Upper lobe of left lung (tissue), 6 donors: Measurements from ENCODE around the gene ETV3L. TPM values are rescaled to one million over a fixed set of nuclear protein-coding genes. Genes with fewer than 3 reads are reported as not detected.

Experiments
- ATAC-seq, 2 donors: fragments of 200-7000 bp; cut with Tn5 transposase; one replicate each; pipeline ENCODE4 v1.9.1; 2022; ENCODE audit warnings: mild to moderate bottlenecking in 2 of 2, moderate library complexity in 2 of 2; ENCODE audit not compliant: low FRiP score in 2 of 2
- DNase-seq, 2 donors: peaks; one replicate each; pipeline ENCODE4 v3.0.0-alpha.2; 2019 to 2020
- H3K27ac ChIP-seq, 4 donors: fragments of 200-600 bp; sonication (generic); one replicate each; pipeline ENCODE4 v1.5.1; 2016 to 2019
- H3K27me3 ChIP-seq, 4 donors: fragments of 200-600 bp; sonication (generic); one replicate each; pipeline ENCODE4 v1.5.1; 2017 to 2019
- H3K36me3 ChIP-seq, 4 donors: fragments of 200-600 bp; sonication (generic); one replicate each; pipeline ENCODE4 v1.5.1; 2016 to 2019
- H3K4me1 ChIP-seq, 4 donors: fragments of 200-600 bp; sonication (generic); one replicate each; pipeline ENCODE4 v1.5.1; 2018 to 2019
- H3K4me3 ChIP-seq, 4 donors: fragments of 200-600 bp; sonication (generic); one replicate each; pipeline ENCODE4 v1.5.1; 2017 to 2019; ENCODE audit warnings: mild to moderate bottlenecking in 2 of 4, moderate library complexity in 1 of 4
- H3K9me3 ChIP-seq, 4 donors: fragments of 200-600 bp; sonication (generic); one replicate each; pipeline ENCODE4 v1.5.1; 2018 to 2019
- CTCF ChIP-seq, 6 experiments: fragments of 450-650 bp in 4 of 6; fragments of 200-600 bp in 2 of 6; sonication (generic) in 2 of 6; IDR thresholded peaks; one replicate each; pipeline ENCODE4 v1.5.1; 2016 to 2019; ENCODE audit warnings: antibody characterized with exemption in 6 of 6
- EP300 ChIP-seq, 4 donors: sonication (generic); formaldehyde crosslinking; IDR thresholded peaks; one replicate each; pipeline ENCODE4 v1.5.1; 2017; ENCODE audit warnings: antibody characterized with exemption in 4 of 4, control low read depth in 2 of 4
- POLR2A ChIP-seq, 4 donors: fragments of 450-650 bp; IDR thresholded peaks; one replicate each; pipeline ENCODE4 v1.5.1; 2016 to 2017; ENCODE audit warnings: antibody characterized with exemption in 4 of 4, mild to moderate bottlenecking in 2 of 4
- POLR2AphosphoS5 ChIP-seq, 2 donors: sonication (generic); formaldehyde crosslinking; IDR thresholded peaks; one replicate each; pipeline ENCODE4 v1.5.1; 2017; ENCODE audit warnings: antibody characterized with exemption in 2 of 2
- WGBS, 2 donors: methylation state at CpG; one replicate each; pipeline ENCODE4 v1.1.5; 2017 to 2018; 5-methylcytosine and 5-hydroxymethylcytosine counted together
- total RNA-seq, 6 donors: library from RNA; depleted of rRNA in 4 of 6; stranded (reverse); fragments of >200 nt in 4 of 6; gene quantifications; one replicate each; pipeline versions ENCODE4 v1.1.0 to v1.2.1, GENCODE V29; 2016 to 2021
- donor health status: DM: no; HTN: no; CAD: no; lungs with moderate emphysema.
- donor health status: DM: no; HTN: yes; CAD: no; lungs with severe emphysema.

ETV3L gene
- total RNA-seq, 6 donors from 2014 or later, result not detected

GRCh38 chr1:157090196-157090647, 9.4 kb downstream of the ETV3L start:
- DNase-seq (peak; percentile 63 to 83), ATAC-seq (peak; percentile 81 to 95)
- 17% methylated on average over 2 to 10 of the region's 10 CpGs for WGBS, 2 donors
- Histone ChIP-seq H3K27ac (no peak overlapping the region), H3K27me3 (no peaks in the 10 kb centered on the region), H3K4me1 (peaks cover 0 to 7% (median 3%) of the 10 kb centered on the region in 4 donors), H3K4me3 (no peak overlapping the region), H3K36me3 (no peaks in the 10 kb centered on the region), H3K9me3 (no peaks in the 10 kb centered on the region)
- TF ChIP-seq EP300 (IDR thresholded peaks at IDR 0.05) (no peak), CTCF (IDR thresholded peaks at IDR 0.05) (peak; percentile 88 to 96 (median 92))

GRCh38 chr1:157089789-157090188, 9.8 kb downstream of the ETV3L start:
- peak in 1 of 2 donors; percentile 16 for DNase-seq

GRCh38 chr1:157088607-157089006, 11.0 kb downstream of the ETV3L start:
- ATAC-seq, result no peak

More at GRCh38 chr1:157089789-157090188, 9.8 kb downstream of the ETV3L start:
- Histone ChIP-seq H3K27me3 (no peaks in the 10 kb centered on the region), H3K4me3 (no peak overlapping the region), H3K9me3 (no peaks in the 10 kb centered on the region), H3K4me1 (peaks cover 0 to 7% (median 3%) of the 10 kb centered on the region in 4 donors), H3K36me3 (no peaks in the 10 kb centered on the region), H3K27ac (no peak overlapping the region)
- WGBS, 2 donors, result 83 to 85% methylated on average over 7 to 9 of the region's 9 CpGs
- ATAC-seq, result no peak
- no peak for TF ChIP-seq CTCF (IDR thresholded peaks at IDR 0.05)

GRCh38 chr1:157087030-157087429, 12.6 kb downstream of the ETV3L start:
- Histone ChIP-seq H3K4me3 (no peak overlapping the region), H3K27me3 (no peaks in the 10 kb centered on the region), H3K27ac (no peak overlapping the region), H3K4me1 (peaks cover 0 to 7% (median 0%) of the 10 kb centered on the region in 4 donors), H3K36me3 (no peaks in the 10 kb centered on the region), H3K9me3 (no peaks in the 10 kb centered on the region)
- WGBS, 2 donors, result 90 to 93% methylated on average over 5 of the region's 5 CpGs
- DNase-seq (no peak), ATAC-seq (no peak)
- TF ChIP-seq POLR2A (IDR thresholded peaks at IDR 0.05), result no peak
- TF ChIP-seq EP300 (IDR thresholded peaks at IDR 0.05), result no peak
- TF ChIP-seq CTCF (IDR thresholded peaks at IDR 0.05), result no peak
- no peak for TF ChIP-seq POLR2AphosphoS5 (IDR thresholded peaks at IDR 0.05)

More at GRCh38 chr1:157088607-157089006, 11.0 kb downstream of the ETV3L start:
- Histone ChIP-seq H3K27me3 (no peaks in the 10 kb centered on the region), H3K36me3 (no peaks in the 10 kb centered on the region), H3K4me3 (no peak overlapping the region), H3K9me3 (no peaks in the 10 kb centered on the region), H3K4me1 (peaks cover 0 to 7% (median 3%) of the 10 kb centered on the region in 4 donors), H3K27ac (no peak overlapping the region)
- no peak for DNase-seq
- no peak for TF ChIP-seq POLR2AphosphoS5 (IDR thresholded peaks at IDR 0.05)
- TF ChIP-seq EP300 (IDR thresholded peaks at IDR 0.05), result no peak

GRCh38 chr1:157086299-157086698, 13.3 kb downstream of the ETV3L start:
- Histone ChIP-seq H3K4me1 (peaks cover 0 to 7% (median 0%) of the 10 kb centered on the region in 4 donors), H3K27ac (no peak overlapping the region), H3K27me3 (no peaks in the 10 kb centered on the region), H3K36me3 (no peaks in the 10 kb centered on the region), H3K9me3 (no peaks in the 10 kb centered on the region), H3K4me3 (no peak overlapping the region)
- no peak for ATAC-seq
- TF ChIP-seq POLR2AphosphoS5 (IDR thresholded peaks at IDR 0.05) (no peak), POLR2A (IDR thresholded peaks at IDR 0.05) (no peak), CTCF (IDR thresholded peaks at IDR 0.05) (no peak), EP300 (IDR thresholded peaks at IDR 0.05) (no peak)
- WGBS, 2 donors, result 81 to 83% methylated on average over 6 of the region's 6 CpGs
- no peak for DNase-seq
